H1 (cell line): Measurements from ENCODE around the gene CDR2L. TPM values are rescaled to one million over a fixed set of nuclear protein-coding genes. Genes with fewer than 3 reads are reported as not detected.

Experiments used
- CTCF ChIA-PET: fragments of 300-600 bp; sonication (Branson Sonifier 250); formaldehyde crosslinking; loops from one replicate; lab custom pipeline; 2021; ENCODE audit not compliant: partially characterized antibody; lab: Charles Lee
- POLR2A ChIA-PET: fragments of 300-600 bp; sonication (Branson Sonifier 250); formaldehyde crosslinking; loops from one replicate; lab custom pipeline; 2021; ENCODE audit warnings: inconsistent platforms; ENCODE audit not compliant: partially characterized antibody; lab: Charles Lee
- DNase-seq, 2 experiments: peaks; one replicate each; pipeline versions ENCODE4 v3.0.0 to v3.0.0-alpha.2; 2010 to 2022; ENCODE audit warnings: low spot score in 2 of 2, low read depth in 1 of 2, mixed read lengths in 1 of 2
- FAIRE-seq: peaks from 2 replicates; lab custom pipeline; 2011; peaks lifted over from hg19 to GRCh38; lab: Jason Lieb, UNC
- H2AFZ ChIP-seq: 2 replicates; pipeline ENCODE4 v1.8.1; 2012; ENCODE audit warnings: low read length, inconsistent platforms
- H2AK5ac ChIP-seq: 2 replicates; pipeline ENCODE4 v1.6.1; 2013; ENCODE audit warnings: low read depth, low read length
- H2BK120ac ChIP-seq: replicated peaks from 2 replicates; pipeline ENCODE3; 2013; ENCODE audit warnings: low read depth, low read length, inconsistent platforms
- H2BK12ac ChIP-seq: 2 replicates; pipeline ENCODE4 v1.6.1; 2013; ENCODE audit warnings: low read depth, low read length
- H2BK15ac ChIP-seq: 2 replicates; pipeline ENCODE4 v1.6.1; 2013; ENCODE audit warnings: low read length
- H2BK20ac ChIP-seq: 2 replicates; pipeline ENCODE4 v1.6.1; 2013; ENCODE audit warnings: low read length
- H2BK5ac ChIP-seq: 2 replicates; pipeline ENCODE4 v1.6.1; 2013; ENCODE audit warnings: low read depth, low read length
- H3K14ac ChIP-seq: 2 replicates; pipeline ENCODE4 v1.6.1; 2013; ENCODE audit warnings: inconsistent platforms; ENCODE audit not compliant: insufficient read length
- H3K18ac ChIP-seq: 2 replicates; pipeline ENCODE4 v1.6.1; 2013; ENCODE audit warnings: low read length; ENCODE audit errors: extremely low read depth
- H3K23ac ChIP-seq: 2 replicates; pipeline ENCODE4 v1.6.1; 2013; ENCODE audit warnings: inconsistent platforms; ENCODE audit not compliant: insufficient read length
- H3K23me2 ChIP-seq: 2 replicates; pipeline ENCODE4 v1.6.1; 2013; ENCODE audit warnings: low read depth, low read length
- H3K27ac ChIP-seq: 2 replicates; pipeline ENCODE4 v1.6.1; 2011; ENCODE audit warnings: low read depth, low read length, inconsistent platforms
- H3K27me3 ChIP-seq, 4 experiments: replicated peaks in 1 of 4; 1 replicate in 1 of 4; 2 replicates in 3 of 4; pipeline versions ENCODE4 v1.6.1 to v1.8.1; 2011 to 2013; ENCODE audit warnings: low read length in 3 of 4, mild to moderate bottlenecking in 3 of 4, inconsistent platforms in 2 of 4, mixed read lengths in 2 of 4, moderate library complexity in 1 of 4; ENCODE audit not compliant: control insufficient read depth in 3 of 4, insufficient read depth in 3 of 4; ENCODE audit errors: extremely low read depth in 1 of 4
- H3K36me3 ChIP-seq, 4 experiments: 2 replicates each; pipeline versions ENCODE4 v1.6.1 to v1.8.1; 2011 to 2013; ENCODE audit warnings: mild to moderate bottlenecking in 4 of 4, low read length in 3 of 4, moderate library complexity in 2 of 4, control low read depth in 1 of 4, inconsistent platforms in 1 of 4; ENCODE audit not compliant: insufficient read depth in 4 of 4, control insufficient read depth in 2 of 4
- H3K4ac ChIP-seq: replicated peaks from 2 replicates; pipeline ENCODE3; 2013; ENCODE audit warnings: low read length, low read depth, mixed read lengths, inconsistent platforms; ENCODE audit not compliant: insufficient read length
- H3K4me1 ChIP-seq, 4 experiments: replicated peaks in 1 of 4; 1 replicate in 1 of 4; 2 replicates in 3 of 4; pipeline versions ENCODE4 v1.6.1 to v1.8.1; 2011 to 2013; ENCODE audit warnings: low read length in 3 of 4, inconsistent platforms in 2 of 4, mixed read lengths in 1 of 4; ENCODE audit not compliant: insufficient read depth in 4 of 4, control insufficient read depth in 3 of 4
- H3K4me2 ChIP-seq, 2 experiments: 2 replicates each; pipeline versions ENCODE4 v1.6.1 to v1.8.1; 2011 to 2013; ENCODE audit warnings: low read depth in 2 of 2, low read length in 2 of 2, control low read depth in 1 of 2, inconsistent platforms in 1 of 2, mild to moderate bottlenecking in 1 of 2; ENCODE audit not compliant: insufficient read depth in 1 of 2
- H3K4me3 ChIP-seq, 4 experiments: fragments of 200-600, 300-600 bp in 1 of 4; sonication (generic), shearing (Covaris generic), sonication (Bioruptor Twin) in 1 of 4; 2 replicates each; pipeline versions ENCODE4 v1.5.1 to v1.8.1; 2011 to 2016; ENCODE audit warnings: low read length in 4 of 4, low read depth in 3 of 4, control low read depth in 2 of 4, inconsistent platforms in 2 of 4, mild to moderate bottlenecking in 2 of 4, mixed read lengths in 1 of 4, moderate library complexity in 1 of 4; ENCODE audit not compliant: insufficient read depth in 2 of 4; ENCODE audit errors: extremely low read depth in 1 of 4
- H3K56ac ChIP-seq: replicated peaks from 2 replicates; pipeline ENCODE3; 2013; ENCODE audit warnings: low read depth, mild to moderate bottlenecking, mixed read lengths, low read length, inconsistent platforms; ENCODE audit not compliant: insufficient read length
- H3K79me1 ChIP-seq: 2 replicates; pipeline ENCODE4 v1.6.1; 2013; ENCODE audit warnings: low read depth, low read length, control low read depth
- H3K79me2 ChIP-seq, 2 experiments: 2 replicates each; pipeline versions ENCODE4 v1.6.1 to v1.8.1; 2012 to 2013; ENCODE audit warnings: low read length in 2 of 2, mild to moderate bottlenecking in 2 of 2, inconsistent platforms in 1 of 2; ENCODE audit not compliant: insufficient read depth in 2 of 2, control insufficient read depth in 1 of 2
- H3K9ac ChIP-seq, 4 experiments: replicated peaks in 1 of 4; 1 replicate in 1 of 4; 2 replicates in 3 of 4; pipeline versions ENCODE4 v1.6.1 to v1.8.1; 2011 to 2013; ENCODE audit warnings: low read depth in 3 of 4, low read length in 3 of 4, control low read depth in 2 of 4, mild to moderate bottlenecking in 2 of 4, moderate library complexity in 2 of 4, inconsistent platforms in 1 of 4; ENCODE audit errors: extremely low read depth in 1 of 4
- H3K9me3 ChIP-seq, 2 experiments: 2 replicates each; pipeline versions ENCODE4 v1.6.1 to v1.8.1; 2012 to 2013; ENCODE audit warnings: mild to moderate bottlenecking in 2 of 2, moderate library complexity in 2 of 2, control low read depth in 1 of 2, inconsistent platforms in 1 of 2, low read depth in 1 of 2, low read length in 1 of 2, mixed read lengths in 1 of 2; ENCODE audit not compliant: insufficient read depth in 2 of 2
- H4K20me1 ChIP-seq, 2 experiments: replicated peaks in 1 of 2; 2 replicates each; pipeline versions ENCODE3 to v1.8.1; 2011 to 2013; ENCODE audit warnings: inconsistent platforms in 2 of 2, low read length in 2 of 2, mild to moderate bottlenecking in 1 of 2; ENCODE audit not compliant: insufficient read depth in 2 of 2, control insufficient read depth in 1 of 2
- H4K5ac ChIP-seq: 2 replicates; pipeline ENCODE4 v1.6.1; 2013; ENCODE audit warnings: low read length, low read depth, mixed read lengths, inconsistent platforms; ENCODE audit not compliant: insufficient read length
- H4K8ac ChIP-seq: 2 replicates; pipeline ENCODE4 v1.8.0; 2013; ENCODE audit warnings: mild to moderate bottlenecking, moderate library complexity, low read length, inconsistent platforms; ENCODE audit not compliant: insufficient read depth; ENCODE audit errors: extremely low read depth
- H4K91ac ChIP-seq: replicated peaks from 2 replicates; pipeline ENCODE3; 2013; ENCODE audit warnings: low read length, mixed read lengths, inconsistent platforms; ENCODE audit not compliant: insufficient read length
- BACH1 ChIP-seq: IDR thresholded peaks from 2 replicates; pipeline ENCODE4 v1.6.1; 2012; ENCODE audit warnings: low read length, improper control_type of control experiment
- CBX5 ChIP-seq: fragments of 300-800, 300-1000 bp; sonication (generic); IDR thresholded peaks from 2 replicates; pipeline ENCODE4 v1.7.1; 2016; ENCODE audit warnings: antibody characterized with exemption, low read length, low read depth
- CEBPB ChIP-seq: IDR thresholded peaks from 2 replicates; pipeline ENCODE4 v1.6.1; 2012; ENCODE audit warnings: low read depth, low read length
- HDAC2 ChIP-seq, 2 experiments: fragments of 300-600 bp in 1 of 2; sonication (generic) in 1 of 2; IDR thresholded peaks; 2 replicates each; pipeline ENCODE4 v1.6.1; 2011 to 2012; ENCODE audit warnings: low read depth in 2 of 2, low read length in 2 of 2, mild to moderate bottlenecking in 2 of 2, moderate library complexity in 2 of 2, borderline replicate concordance in 1 of 2, inconsistent platforms in 1 of 2
- MAFK ChIP-seq: IDR thresholded peaks from 2 replicates; pipeline ENCODE4 v1.6.1; 2012; ENCODE audit warnings: low read depth, mild to moderate bottlenecking, improper control_type of control experiment, low read length
- POLR2A ChIP-seq, 2 experiments: IDR thresholded peaks; 1 replicate in 1 of 2; 2 replicates in 1 of 2; pipeline ENCODE4 v1.6.1; 2011; ENCODE audit warnings: low read depth in 2 of 2, low read length in 2 of 2, mild to moderate bottlenecking in 2 of 2; ENCODE audit errors: control extremely low read depth in 1 of 2
- RFX5 ChIP-seq: IDR thresholded peaks from 2 replicates; pipeline ENCODE4 v1.6.1; 2011; ENCODE audit warnings: low read depth, low read length, improper control_type of control experiment, borderline replicate concordance
- RNF2 ChIP-seq: fragments of 200-900, 300-1000 bp; sonication (generic); IDR thresholded peaks from 2 replicates; pipeline ENCODE4 v1.7.1; 2016; ENCODE audit warnings: borderline replicate concordance, low read depth, mild to moderate bottlenecking, antibody characterized with exemption, low read length; ENCODE audit not compliant: poor library complexity, severe bottlenecking; ENCODE audit errors: missing control alignments
- TAF1 ChIP-seq: IDR thresholded peaks from 2 replicates; pipeline ENCODE4 v1.6.1; 2011; ENCODE audit warnings: mild to moderate bottlenecking, low read depth, low read length
- TCF12 ChIP-seq: IDR thresholded peaks from 2 replicates; pipeline ENCODE4 v1.6.1; 2011; ENCODE audit warnings: low read depth, mild to moderate bottlenecking, low read length
- YY1 ChIP-seq: IDR thresholded peaks from 2 replicates; pipeline ENCODE4 v1.6.1; 2011; ENCODE audit warnings: low read depth, mild to moderate bottlenecking, low read length
- WGBS, 2 experiments: shearing (Covaris generic) in 1 of 2; methylation state at CpG; one replicate each; pipeline versions ENCODE4 v1.1.6 to v1.1.7; 2013 to 2015; ENCODE audit warnings: low lambda C conversion rate in 2 of 2, mixed read lengths in 2 of 2, inconsistent platforms in 1 of 2, low coverage in 1 of 2, missing lambda C conversion rate in 1 of 2; ENCODE audit not compliant: insufficient replicate concordance in 2 of 2, insufficient coverage in 1 of 2, insufficient read length in 1 of 2; ENCODE audit errors: extremely low coverage in 1 of 2, missing lambda C conversion rate in 1 of 2; 5-methylcytosine and 5-hydroxymethylcytosine counted together
- polyA plus RNA-seq, 7 experiments: library from polyadenylated mRNA; depleted of rRNA in 3 of 7; stranded (reverse) in 5 of 7; unstranded in 2 of 7; fragments of >200 nt in 5 of 7; fragments of 200-250 nt in 2 of 7; gene quantifications; 1 replicate in 5 of 7; 2 replicates in 1 of 7; 4 replicates in 1 of 7; pipeline versions ENCODE4 v1.2.1 to v1.2.3, GENCODE V29; 2011 to 2013; ENCODE audit warnings: missing spikeins in 2 of 7, mixed read lengths in 2 of 7
- total RNA-seq: library from RNA; stranded (reverse); fragmentation: NEBNext Ultra II Directional; extraction: Animal tissue kit (Norgen Biotek cat#: 25700); gene quantifications from 2 replicates; pipeline ENCODE4 v1.2.1, GENCODE V29; 2021
- TF ChIP-seq, protein P1 (sequence below): IDR thresholded peaks from 2 replicates; pipeline ENCODE4 v1.6.1; 2012; ENCODE audit warnings: inconsistent platforms

CDR2L gene
- total and polyA plus RNA-seq, 2 of the 8 experiments (the other 6 are each of a cell fraction or from before 2014, with no cell fraction given) = 20.4 to 38.1 TPM

DNA sequence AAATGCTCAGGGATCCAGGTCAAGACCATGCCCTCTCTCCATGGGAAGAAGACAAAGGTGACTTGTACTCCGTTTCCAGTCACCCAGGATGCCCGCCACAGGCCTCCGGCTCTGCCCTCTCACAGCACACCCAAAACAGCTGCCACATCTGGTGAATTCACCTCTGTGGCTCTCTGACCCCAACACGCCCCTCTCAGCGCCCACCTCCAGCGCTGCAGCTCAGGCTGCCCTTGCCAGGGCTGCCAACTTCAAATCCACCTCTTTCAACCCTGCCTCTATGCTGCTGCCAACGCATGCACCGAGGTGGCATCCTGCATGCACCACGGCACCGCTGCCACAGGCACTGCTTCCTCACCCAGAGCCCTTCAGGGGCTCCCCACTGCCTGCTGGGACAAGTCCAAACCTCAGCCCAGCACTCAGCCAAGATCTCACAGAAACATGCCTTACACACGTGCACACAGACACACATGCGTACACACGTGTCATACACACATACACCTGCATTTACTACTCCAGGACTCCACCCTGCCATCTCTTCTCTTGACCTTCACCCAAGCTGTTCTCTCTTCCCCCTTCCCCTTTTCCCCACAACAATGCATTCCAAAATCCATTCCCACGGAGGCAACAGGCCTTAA, 22.3 kb upstream of the CDR2L start:
- Histone ChIP-seq H4K8ac (0 out of 2 replicates have a peak overlapping the region, but pooled peaks have one; percentile 1), H3K9me3 (no peaks in the 10 kb centered on the region), H3K27ac (no peak overlapping the region), H3K27me3 (no peaks in the 10 kb centered on the region), H3K23me2 (0 out of 2 replicates have a peak, but pooled peaks cover 3% of the 10 kb centered on the region), H3K79me1 (no peaks in the 10 kb centered on the region), H3K18ac (no peak overlapping the region), H3K79me2 (no peaks in the 10 kb centered on the region), H2BK20ac (no peak overlapping the region), H2BK15ac (0 out of 2 replicates have a peak overlapping the region, but pooled peaks have one; percentile 83), H2BK12ac (no peak overlapping the region), H3K4me1 (peaks cover 0 to 13% (median 10%) of the 10 kb centered on the region in 4 experiments; a peak in 6 of 7 replicates), H3K4me2 (no peak overlapping the region), H3K9ac (no peak overlapping the region), H4K91ac (no peak overlapping the region), H2BK120ac (no peak overlapping the region), H3K4me3 (no peak overlapping the region), H3K36me3 (no peaks in the 10 kb centered on the region), H3K56ac (no peak overlapping the region), H4K5ac (no peak overlapping the region), H4K20me1 (peaks cover 0 to 1% of the 10 kb centered on the region in 2 experiments), H3K23ac (no peak overlapping the region), H2AK5ac (no peak overlapping the region), H2AFZ (no peak overlapping the region), H2BK5ac (no peak overlapping the region), H3K4ac (no peak overlapping the region), H3K14ac (no peak overlapping the region)
- ChIA-PET CTCF (interaction anchor here (2.2 to 27.2 kb wide), 5 partner anchors 7 to 59 kb away, joined by 15 to 1072 read pairs (median 89); partner anchors contain the start of genes HID1, MRPL58, OTOP2 and OTOP3), POLR2A (interaction anchor here (0.6 to 0.7 kb wide), 2 partner anchors 81 to 225 kb away, joined by 3 read pairs; no protein-coding TSS in a partner anchor)
- no peak for FAIRE-seq
- no peak for DNase-seq
- 88% methylated on average over 14 of the region's 14 CpGs; no CpG with 5 or more reads in 1 of the 2 experiments for WGBS, 2 experiments
- TF ChIP-seq, protein P1, sequence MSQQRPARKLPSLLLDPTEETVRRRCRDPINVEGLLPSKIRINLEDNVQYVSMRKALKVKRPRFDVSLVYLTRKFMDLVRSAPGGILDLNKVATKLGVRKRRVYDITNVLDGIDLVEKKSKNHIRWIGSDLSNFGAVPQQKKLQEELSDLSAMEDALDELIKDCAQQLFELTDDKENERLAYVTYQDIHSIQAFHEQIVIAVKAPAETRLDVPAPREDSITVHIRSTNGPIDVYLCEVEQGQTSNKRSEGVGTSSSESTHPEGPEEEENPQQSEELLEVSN = no peak
- TF ChIP-seq MAFK = no peak
- TF ChIP-seq RNF2 = no peak
- TF ChIP-seq RFX5 = no peak
- no peak for TF ChIP-seq CEBPB
- no peak for TF ChIP-seq POLR2A (IDR thresholded peaks at IDR 0.05; ENCODE audit: control extremely low read depth in 1 of 2, low read depth in 2 of 2, low read length in 2 of 2)
- no peak for TF ChIP-seq HDAC2 (IDR thresholded peaks at IDR 0.05; ENCODE audit: borderline replicate concordance in 1 of 2, low read depth in 2 of 2, low read length in 2 of 2)
- TF ChIP-seq TAF1 = no peak
- TF ChIP-seq CBX5 = no peak
- no peak for TF ChIP-seq TCF12
- TF ChIP-seq BACH1 = no peak
- TF ChIP-seq YY1 = no peak
